ENCODE measurements around the gene MYOZ2.

Gene MYOZ2

GRCh38 chr4:119205690-119206089 lies 70.1 kb downstream of the MYOZ2 start:
- no peak for DNase-seq

DNA sequence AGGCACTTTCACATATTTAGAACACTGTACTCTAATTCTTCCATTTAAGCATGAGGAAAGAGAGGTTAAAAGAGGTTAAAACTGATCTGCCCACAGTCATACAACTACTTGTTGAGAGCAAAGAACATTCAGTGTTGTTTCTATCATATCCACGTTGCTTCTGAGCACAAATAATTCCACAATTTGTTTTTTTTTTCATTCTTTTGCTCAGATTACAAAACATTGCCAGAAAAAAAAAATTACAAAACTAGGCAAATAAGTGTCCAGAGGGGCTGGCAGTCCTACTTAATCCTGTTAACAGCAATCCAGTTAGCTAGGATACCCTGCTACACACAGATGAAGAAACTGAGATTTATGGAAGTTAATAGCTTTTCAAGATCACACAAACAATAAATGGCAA lies 70.5 kb downstream of the MYOZ2 start:
- no peak for DNase-seq

- no peak for DNase-seq
Measured at GRCh38 chr4:119207051-119207450, 71.4 kb downstream of the MYOZ2 start.

DNA sequence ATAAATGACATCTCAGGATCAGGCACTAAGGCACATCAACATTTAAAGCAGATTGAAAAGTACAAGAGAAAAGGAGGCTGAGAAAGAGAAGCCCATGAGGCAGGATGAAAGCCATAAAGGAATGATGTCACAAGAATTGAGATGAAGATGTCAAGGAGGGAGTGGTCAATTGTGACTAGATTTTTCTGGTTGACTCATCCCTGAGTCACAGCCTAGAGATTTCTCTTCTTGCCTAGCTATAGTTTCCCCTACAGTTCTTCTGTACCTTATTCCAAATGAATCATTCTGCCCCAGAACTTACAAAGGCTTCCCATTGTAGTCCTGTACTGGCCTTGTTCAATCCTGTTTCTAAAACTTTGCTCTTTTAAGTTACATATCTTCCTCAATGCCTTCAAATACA lies 73.4 kb downstream of the MYOZ2 start:
- peak; percentile 62 for DNase-seq

- DNase-seq: no peak
Measured at GRCh38 chr4:119209586-119209985, 74.0 kb downstream of the MYOZ2 start.

GRCh38 chr4:119210775-119211174 lies 75.1 kb downstream of the MYOZ2 start:
- DNase-seq: no peak

- DNase-seq: no peak
Measured at GRCh38 chr4:119211867-119212233, 76.2 kb downstream of the MYOZ2 start.

- peak; percentile 98 for DNase-seq
Measured at GRCh38 chr4:119212234-119212963, 76.8 kb downstream of the MYOZ2 start, which contains the start of gene USP53. TSS of gene USP53 (plus strand) at chr4:119212713. CDS start at chr4:119239760, 27,047 bp downstream.

GRCh38 chr4:119212964-119213606 lies 77.5 kb downstream of the MYOZ2 start:
- peak; percentile 77 for DNase-seq

DNA sequence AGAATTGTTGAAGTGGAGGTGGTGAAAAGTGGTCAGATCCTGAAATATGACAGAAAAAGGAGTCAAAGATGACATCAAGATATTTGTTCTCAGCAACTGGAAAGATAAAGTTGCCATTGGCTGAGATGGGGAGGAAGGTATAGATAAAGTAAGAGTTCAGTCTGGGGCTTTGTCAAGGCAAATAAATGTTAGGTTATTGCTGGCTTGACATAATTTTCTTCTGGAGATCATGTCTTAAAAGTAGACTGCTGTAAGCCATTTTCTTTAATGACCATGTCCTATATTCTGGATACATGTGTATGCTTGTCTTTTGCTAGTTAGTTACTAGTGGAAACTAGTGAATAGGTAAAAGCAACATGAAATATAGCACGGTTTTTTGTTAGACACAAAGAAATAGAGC lies 82.5 kb downstream of the MYOZ2 start:
- DNase-seq: no peak

GRCh38 chr4:119221412-119221811 lies 85.8 kb downstream of the MYOZ2 start:
- DNase-seq: no peak

GRCh38 chr4:119227690-119228089 lies 92.1 kb downstream of the MYOZ2 start:
- no peak for DNase-seq

DNA sequence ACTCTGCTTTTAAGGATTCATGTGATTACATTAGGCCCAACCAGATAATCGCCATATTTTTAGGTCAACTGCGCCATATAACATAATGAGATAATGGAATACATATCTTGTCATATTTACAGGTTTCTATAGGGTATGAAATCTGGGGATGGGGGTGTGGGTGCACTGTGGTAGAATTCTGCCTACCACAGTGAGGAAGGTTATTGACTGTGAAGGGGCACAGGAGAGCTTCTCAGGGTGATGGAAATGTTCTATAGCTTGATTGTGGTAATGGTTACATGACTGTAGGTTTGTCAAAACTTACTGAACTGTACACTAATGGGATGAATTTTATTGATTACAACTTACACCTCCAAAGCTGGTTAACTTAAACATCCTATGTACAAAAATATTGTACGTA lies 92.8 kb downstream of the MYOZ2 start:
- DNase-seq: no peak

- DNase-seq: no peak
Measured at GRCh38 chr4:119229908-119230687, 94.5 kb downstream of the MYOZ2 start.

GRCh38 chr4:119231491-119231890 lies 95.9 kb downstream of the MYOZ2 start:
- DNase-seq: no peak

- no peak for DNase-seq
Measured at GRCh38 chr4:119232286-119232685, 96.7 kb downstream of the MYOZ2 start.

DNA sequence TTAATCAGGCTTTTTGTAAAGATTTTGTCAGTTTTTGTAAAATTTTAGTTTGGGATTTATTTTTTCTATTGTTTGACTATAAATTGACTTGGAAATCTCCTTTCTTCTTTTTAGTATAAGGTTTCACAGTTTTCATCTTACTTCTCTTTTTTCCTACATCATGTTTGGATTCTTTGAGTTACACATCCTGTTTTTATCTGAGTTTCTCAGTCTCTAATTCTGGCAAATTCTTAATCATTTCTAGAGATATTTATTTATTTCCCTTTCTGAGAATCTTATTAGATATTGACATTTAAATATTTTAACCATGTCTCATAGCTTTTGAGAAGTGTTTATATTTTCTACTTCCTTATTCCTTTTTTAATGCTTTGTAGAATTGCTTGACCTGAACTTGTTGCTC lies 97.6 kb downstream of the MYOZ2 start:
- DNase-seq: no peak

DNA sequence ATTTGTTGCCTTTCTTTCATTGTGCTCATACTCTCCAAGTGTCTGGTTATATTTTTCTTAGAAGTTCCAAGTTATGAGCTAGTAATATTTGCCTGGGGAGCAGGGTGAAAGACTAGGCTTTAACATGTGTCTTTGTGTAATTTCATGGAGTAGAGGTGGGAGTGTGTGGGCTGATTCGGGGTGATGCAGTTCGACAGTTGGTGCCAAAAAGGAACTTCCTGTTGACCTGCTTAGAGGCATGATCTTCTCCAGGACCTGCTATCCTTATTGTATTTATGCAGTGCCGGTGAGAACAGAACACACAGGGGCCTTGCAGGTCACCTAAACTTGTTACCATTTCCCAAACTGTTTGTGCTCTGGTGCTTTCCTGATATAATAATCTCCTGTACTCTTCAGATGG lies 98.1 kb downstream of the MYOZ2 start:
- DNase-seq: no peak

DNA sequence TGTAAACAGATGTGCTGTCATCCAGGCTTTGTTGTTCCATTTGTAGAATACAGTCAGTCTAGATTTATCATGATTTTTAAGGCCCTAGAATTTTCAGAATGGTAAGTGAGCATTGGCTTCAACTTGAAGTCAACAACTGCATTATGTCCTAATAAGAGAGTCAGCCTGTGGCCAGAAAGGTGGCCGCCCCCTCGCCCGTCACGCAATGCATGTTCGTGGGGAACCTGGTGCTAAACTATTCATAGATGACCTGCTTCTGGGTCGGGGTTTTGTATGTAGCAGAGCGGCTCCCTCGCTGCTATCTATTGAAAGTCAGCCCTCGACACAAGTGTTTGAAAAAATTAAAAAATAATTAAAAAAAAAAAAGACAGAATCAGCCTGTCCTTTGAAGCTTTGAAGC lies 101.6 kb downstream of the MYOZ2 start:
- no peak for DNase-seq

All from stimulated activated CD4-positive, alpha-beta T cell treated with anti-CD3 and anti-CD28 coated beads, Interleukin-15, amount 100 ng/mL, for 24 hours (primary cell).